A549 (cell line): ENCODE measurements around the gene GRIA2. TPM values are rescaled to one million over a fixed set of nuclear protein-coding genes. Genes with fewer than 3 reads are reported as not detected.

Experiments
- ATAC-seq, 2 experiments: fragments of 200-7000 bp in 1 of 2; fragments of >200 bp in 1 of 2; cut with Nextera tagmentation in 1 of 2; cut with Tn5 transposase in 1 of 2; 3 replicates each; pipeline versions ENCODE4 v1.8.0 to v1.9.1; 2018 to 2020; ENCODE audit warnings: mild to moderate bottlenecking in 1 of 2, moderate library complexity in 1 of 2
- CTCF ChIA-PET: fragments of 300-600 bp; sonication (Branson Sonifier 250); formaldehyde crosslinking; extraction: SDS; loops from one replicate; lab custom pipeline; 2021; ENCODE audit warnings: antibody characterized with exemption, inconsistent platforms; lab: Yijun Ruan, JAX
- POLR2A ChIA-PET: fragments of 350-600 bp; formaldehyde crosslinking; extraction: SDS; loops from one replicate; lab custom pipeline; 2021; ENCODE audit warnings: antibody characterized with exemption, inconsistent platforms; lab: Yijun Ruan, JAX
- DNase-seq, 2 experiments: peaks; one replicate each; pipeline versions ENCODE4 v3.0.0 to v3.0.0-alpha.2; 2011 to 2016; ENCODE audit warnings: low read depth in 1 of 2, low spot score in 1 of 2
- FAIRE-seq: peaks from 2 replicates; lab custom pipeline; 2011; peaks lifted over from hg19 to GRCh38; lab: Jason Lieb, UNC
- H3K27ac ChIP-seq, 2 experiments: fragments of >200 bp; sonication (Bioruptor Twin); formaldehyde crosslinking; 3 replicates each; pipeline ENCODE4 v1.5.1; 2016 to 2017
- H3K4me1 ChIP-seq: fragments of >200 bp; sonication (Bioruptor Twin); formaldehyde crosslinking; 3 replicates; pipeline ENCODE4 v1.6.1; 2016
- H3K4me2 ChIP-seq: fragments of >200 bp; sonication (Bioruptor Twin); formaldehyde crosslinking; 3 replicates; pipeline ENCODE4 v1.6.1; 2016
- H3K4me3 ChIP-seq: fragments of >200 bp; sonication (Bioruptor Twin); formaldehyde crosslinking; 3 replicates; pipeline ENCODE4 v1.5.1; 2016
- H3K9me3 ChIP-seq: fragments of >200 bp; sonication (Bioruptor Twin); formaldehyde crosslinking; 3 replicates; pipeline ENCODE4 v1.6.1; 2016
- BCL3 ChIP-seq: fragments of >200 bp; sonication (Bioruptor Twin); formaldehyde crosslinking; IDR thresholded peaks from 3 replicates; pipeline ENCODE4 v1.6.1; 2016
- CBX8 ChIP-seq: fragments of 200-600 bp; sonication (generic); IDR thresholded peaks from 2 replicates; pipeline ENCODE4 v1.6.1; 2016
- CHD4 ChIP-seq: fragments of 200-600 bp; sonication (generic); IDR thresholded peaks from 2 replicates; pipeline ENCODE4 v1.6.1; 2016; ENCODE audit warnings: antibody characterized with exemption, mild to moderate bottlenecking, borderline replicate concordance
- E2F6 ChIP-seq: IDR thresholded peaks from 2 replicates; pipeline ENCODE4 v1.6.1; 2012; ENCODE audit warnings: low read depth, borderline replicate concordance
- EHF ChIP-seq: fragments of 250-450 bp; sonication (Bioruptor Pico); IDR thresholded peaks from 2 replicates; pipeline ENCODE4 v1.5.0; 2020; ENCODE audit warnings: mild to moderate bottlenecking
- EHMT2 ChIP-seq: fragments of 200-600 bp; sonication (generic); IDR thresholded peaks from 2 replicates; pipeline ENCODE4 v1.6.1; 2016; ENCODE audit warnings: antibody characterized with exemption, low read depth, mild to moderate bottlenecking, moderate library complexity
- EP300 ChIP-seq, 2 experiments: fragments of >200 bp; sonication (Bioruptor Twin); formaldehyde crosslinking; IDR thresholded peaks; 2 replicates in 1 of 2; 3 replicates in 1 of 2; pipeline ENCODE4 v1.6.1; 2016 to 2017
- FOSL2 ChIP-seq, 2 experiments: fragments of 450-650 bp in 1 of 2; fragments of >200 bp in 1 of 2; sonication (Bioruptor Twin) in 1 of 2; formaldehyde crosslinking; IDR thresholded peaks; 2 replicates each; pipeline versions ENCODE4 v1.5.0 to v1.6.1; 2016 to 2020; ENCODE audit warnings: mild to moderate bottlenecking in 1 of 2, moderate library complexity in 1 of 2
- FOXS1 ChIP-seq: fragments of 250-450 bp; sonication (Bioruptor Pico); IDR thresholded peaks from 2 replicates; pipeline ENCODE4 v1.5.0; 2020; ENCODE audit warnings: mild to moderate bottlenecking, moderate library complexity
- GATA3 ChIP-seq: IDR thresholded peaks from 2 replicates; pipeline ENCODE4 v1.6.1; 2012; ENCODE audit warnings: borderline replicate concordance
- HOXA7 ChIP-seq: fragments of 250-450 bp; sonication (Bioruptor Pico); IDR thresholded peaks from 2 replicates; pipeline ENCODE4 v1.5.0; 2020; ENCODE audit warnings: mild to moderate bottlenecking, moderate library complexity
- HOXB5 ChIP-seq: fragments of 250-450 bp; sonication (Bioruptor Pico); IDR thresholded peaks from 2 replicates; pipeline ENCODE4 v1.5.0; 2020; ENCODE audit warnings: mild to moderate bottlenecking, moderate library complexity
- JUN ChIP-seq, 2 experiments: fragments of >200 bp; sonication (Bioruptor Twin); formaldehyde crosslinking; IDR thresholded peaks; 2 replicates in 1 of 2; 3 replicates in 1 of 2; pipeline ENCODE4 v1.6.1; 2016 to 2017
- MAFK ChIP-seq: fragments of 450-650 bp; IDR thresholded peaks from 2 replicates; pipeline ENCODE4 v1.6.1; 2014; ENCODE audit not compliant: partially characterized antibody
- MAX ChIP-seq: IDR thresholded peaks from 2 replicates; pipeline ENCODE4 v1.6.1; 2012
- MAZ ChIP-seq: fragments of 150-350 bp; IDR thresholded peaks from 2 replicates; pipeline ENCODE4 v1.6.1; 2014; ENCODE audit warnings: antibody characterized with exemption, low read depth, low read length, borderline replicate concordance
- MYC ChIP-seq: IDR thresholded peaks from 2 replicates; pipeline ENCODE4 v1.6.1; 2012; ENCODE audit warnings: mild to moderate bottlenecking, inconsistent platforms, low read length, improper control_type of control experiment, borderline replicate concordance
- NFE2L2 ChIP-seq: fragments of 150-350 bp; conservative IDR thresholded peaks from 2 replicates; pipeline ENCODE4 v1.6.1; 2014; ENCODE audit warnings: low read length
- NR3C1 ChIP-seq: fragments of >200 bp; sonication (Bioruptor Twin); formaldehyde crosslinking; IDR thresholded peaks from 3 replicates; pipeline ENCODE4 v1.6.1; 2017
- PHF8 ChIP-seq: fragments of 200-600 bp; sonication (generic); IDR thresholded peaks from 2 replicates; pipeline ENCODE4 v1.6.1; 2016; ENCODE audit warnings: low read depth, mild to moderate bottlenecking, antibody characterized with exemption, moderate library complexity, borderline replicate concordance
- POLR2AphosphoS2 ChIP-seq: conservative IDR thresholded peaks from 2 replicates; pipeline ENCODE4 v1.6.1; 2012; ENCODE audit warnings: low read length, improper control_type of control experiment, inconsistent platforms
- RARB ChIP-seq: fragments of 250-450 bp; sonication (Bioruptor Pico); IDR thresholded peaks from 2 replicates; pipeline ENCODE4 v1.8.0; 2021; ENCODE audit warnings: mild to moderate bottlenecking, moderate library complexity
- RCOR1 ChIP-seq: fragments of 150-350 bp; IDR thresholded peaks from 2 replicates; pipeline ENCODE4 v1.6.1; 2014; ENCODE audit warnings: antibody characterized with exemption, low read length, low read depth
- REST ChIP-seq: fragments of 200-600 bp; sonication (generic); IDR thresholded peaks from 2 replicates; pipeline ENCODE4 v1.6.1; 2016; ENCODE audit warnings: antibody characterized with exemption, mild to moderate bottlenecking, moderate library complexity
- RFX5 ChIP-seq: fragments of 450-650 bp; IDR thresholded peaks from 2 replicates; pipeline ENCODE4 v1.7.1; 2014; ENCODE audit warnings: antibody characterized with exemption, mild to moderate bottlenecking, moderate library complexity
- TP53 ChIP-seq: fragments of 250-450 bp; sonication (Bioruptor Pico); IDR thresholded peaks from 2 replicates; pipeline ENCODE4 v1.5.0; 2021; ENCODE audit warnings: mild to moderate bottlenecking, moderate library complexity
- USF2 ChIP-seq: fragments of 450-650 bp; IDR thresholded peaks from 2 replicates; pipeline ENCODE4 v1.6.1; 2014; ENCODE audit warnings: antibody characterized with exemption
- ZNF302 ChIP-seq: fragments of 250-450 bp; sonication (Bioruptor Pico); IDR thresholded peaks from 2 replicates; pipeline ENCODE4 v1.9.0; 2021; ENCODE audit warnings: inconsistent platforms, mild to moderate bottlenecking, moderate library complexity
- WGBS: methylation state at CpG from one replicate; pipeline ENCODE4 v1.1.6; 2017; ENCODE audit errors: missing lambda C conversion rate; 5-methylcytosine and 5-hydroxymethylcytosine counted together
- polyA plus RNA-seq, 4 experiments: library from polyadenylated mRNA; depleted of rRNA in 3 of 4; stranded (reverse); fragments of >200 nt; fragmentation: RNase III in 1 of 4; extraction: RNeasy Plus Mini Kit Qiagen cat#74134 plus additional on column Dnase treatment in 1 of 4; gene quantifications; 2 replicates in 3 of 4; 3 replicates in 1 of 4; pipeline ENCODE4 v1.2.3, GENCODE V29; 2011 to 2017

The GRIA2 gene
- polyA plus RNA-seq, 2 of the 4 experiments (the other 2 are of a cell fraction), result 0.08 TPM; not detected in 1

- TF ChIP-seq EHMT2, result no peak
- TF ChIP-seq JUN (IDR thresholded peaks at IDR 0.05), result no peak
Measured at GRCh38 chr4:157265281-157265680, 44.8 kb downstream of the GRIA2 start (continued).

GRCh38 chr4:157270108-157270507, 49.6 kb downstream of the GRIA2 start:
- POLR2A ChIA-PET, result no interaction called here
- H3K4me1 ChIP-seq, result no peaks in the 10 kb centered on the region
- no peak overlapping the region for H3K4me2 ChIP-seq
- 36% methylated on average over 2 of the region's 2 CpGs for WGBS
- ATAC-seq (no peak), FAIRE-seq (no peak), DNase-seq (no peak)
- CTCF ChIA-PET, result interaction anchor here (1.5 kb wide), 1 partner anchor 13 kb away, joined by 3 read pairs; no protein-coding TSS in a partner anchor
- H3K9me3 ChIP-seq, result no peaks in the 10 kb centered on the region
- no peak overlapping the region for H3K27ac ChIP-seq
- no peak overlapping the region for H3K4me3 ChIP-seq
- no peak for TF ChIP-seq USF2
- TF ChIP-seq MYC, result no peak
- TF ChIP-seq PHF8, result no peak
- TF ChIP-seq NR3C1, result no peak
- no peak for TF ChIP-seq TP53 (CRISPR knock-in tag)
- no peak for TF ChIP-seq NFE2L2
- no peak for TF ChIP-seq CHD4
- no peak for TF ChIP-seq FOSL2 (IDR thresholded peaks at IDR 0.05)
- no peak for TF ChIP-seq FOSL2 (CRISPR knock-in tag; IDR thresholded peaks at IDR 0.05)
- no peak for TF ChIP-seq RCOR1
- TF ChIP-seq GATA3, result no peak
- TF ChIP-seq RARB (CRISPR knock-in tag), result no peak
- TF ChIP-seq RFX5, result no peak
- no peak for TF ChIP-seq POLR2AphosphoS2
- TF ChIP-seq REST, result no peak
- no peak for TF ChIP-seq HOXA7
- TF ChIP-seq FOXS1 (CRISPR knock-in tag), result no peak
- TF ChIP-seq EP300 (IDR thresholded peaks at IDR 0.05), result no peak
- no peak for TF ChIP-seq MAFK
- no peak for TF ChIP-seq E2F6

GRCh38 chr4:157270552-157270951, 50.0 kb downstream of the GRIA2 start:
- H3K4me3 ChIP-seq, result no peak overlapping the region
- 27% methylated on average over 5 of the region's 5 CpGs for WGBS
- TF ChIP-seq EP300 (IDR thresholded peaks at IDR 0.05) (no peak), POLR2AphosphoS2 (no peak), NR3C1 (no peak), CBX8 (no peak), EHF (no peak), MAZ (no peak), MAX (no peak), HOXB5 (CRISPR knock-in tag) (no peak), BCL3 (no peak), ZNF302 (no peak)
- TF ChIP-seq, all 56 proteins: peak for 0
- Histone ChIP-seq H3K4me2 (no peak overlapping the region), H3K4me1 (no peaks in the 10 kb centered on the region), H3K27ac (no peak overlapping the region), H3K9me3 (no peaks in the 10 kb centered on the region)
- no peak for FAIRE-seq
- no peak for DNase-seq
- ChIA-PET CTCF (interaction anchor here (1.5 kb wide), 1 partner anchor 12 kb away, joined by 3 read pairs; no protein-coding TSS in a partner anchor), POLR2A (no interaction called here)
- no peak for ATAC-seq
